PFSK-1 (cell line): Measurements from ENCODE around the gene ARFGEF2.

ENCODE experiments used
- POLR2AphosphoS5 ChIP-seq: IDR thresholded peaks from 2 replicates; pipeline ENCODE4 v1.6.1; 2012; ENCODE audit warnings: low read depth, mild to moderate bottlenecking, control low read depth, low read length, moderate library complexity
- TAF1 ChIP-seq: IDR thresholded peaks from 2 replicates; pipeline ENCODE4 v1.6.1; 2012; ENCODE audit warnings: low read length, control low read depth, borderline replicate concordance; ENCODE audit not compliant: insufficient read depth

DNA sequence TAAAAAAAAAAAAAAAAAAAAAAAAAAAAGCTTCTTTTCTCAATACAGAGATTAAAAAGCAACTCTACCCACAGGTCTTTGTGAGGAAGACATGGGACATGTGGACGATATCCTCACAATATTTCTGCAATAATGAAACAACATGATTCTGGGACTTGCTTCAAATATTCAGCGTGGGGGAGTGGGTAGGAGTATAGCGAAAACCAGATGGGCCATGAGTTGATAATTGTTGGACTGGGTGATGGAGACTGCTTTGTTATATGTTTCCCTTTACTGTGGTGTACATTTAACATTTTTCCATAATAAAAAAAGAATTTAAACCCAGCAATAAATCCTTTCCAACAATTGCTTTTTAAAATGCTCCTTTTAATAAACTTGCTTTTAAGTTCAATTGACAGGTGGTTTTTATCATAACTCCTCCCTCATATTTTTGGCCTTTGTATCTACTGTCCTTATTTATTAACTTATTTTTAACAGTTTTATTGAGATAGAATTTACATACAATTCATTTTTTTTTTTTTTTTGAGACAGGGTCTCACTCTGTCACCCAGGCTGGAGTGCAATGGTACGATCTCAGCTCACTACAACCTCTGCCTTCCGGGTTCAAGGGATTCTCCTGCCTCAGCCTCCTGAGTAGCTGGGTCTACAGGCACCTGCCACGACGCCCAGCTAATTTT lies 40.4 kb upstream of the ARFGEF2 start:
- TF ChIP-seq TAF1 (no peak), POLR2AphosphoS5 (no peak)
